HG03045 (cell line): ENCODE results near the gene NPR3.

ENCODE experiments used
- ATAC-seq: cut with Tn5 transposase; IDR thresholded peaks from one replicate; pipeline ENCODE4 v1.9.1; 2021; ENCODE audit warnings: mild to moderate bottlenecking, moderate library complexity; ENCODE audit not compliant: unreplicated experiment

Gene NPR3, protein sequence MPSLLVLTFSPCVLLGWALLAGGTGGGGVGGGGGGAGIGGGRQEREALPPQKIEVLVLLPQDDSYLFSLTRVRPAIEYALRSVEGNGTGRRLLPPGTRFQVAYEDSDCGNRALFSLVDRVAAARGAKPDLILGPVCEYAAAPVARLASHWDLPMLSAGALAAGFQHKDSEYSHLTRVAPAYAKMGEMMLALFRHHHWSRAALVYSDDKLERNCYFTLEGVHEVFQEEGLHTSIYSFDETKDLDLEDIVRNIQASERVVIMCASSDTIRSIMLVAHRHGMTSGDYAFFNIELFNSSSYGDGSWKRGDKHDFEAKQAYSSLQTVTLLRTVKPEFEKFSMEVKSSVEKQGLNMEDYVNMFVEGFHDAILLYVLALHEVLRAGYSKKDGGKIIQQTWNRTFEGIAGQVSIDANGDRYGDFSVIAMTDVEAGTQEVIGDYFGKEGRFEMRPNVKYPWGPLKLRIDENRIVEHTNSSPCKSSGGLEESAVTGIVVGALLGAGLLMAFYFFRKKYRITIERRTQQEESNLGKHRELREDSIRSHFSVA

DNA sequence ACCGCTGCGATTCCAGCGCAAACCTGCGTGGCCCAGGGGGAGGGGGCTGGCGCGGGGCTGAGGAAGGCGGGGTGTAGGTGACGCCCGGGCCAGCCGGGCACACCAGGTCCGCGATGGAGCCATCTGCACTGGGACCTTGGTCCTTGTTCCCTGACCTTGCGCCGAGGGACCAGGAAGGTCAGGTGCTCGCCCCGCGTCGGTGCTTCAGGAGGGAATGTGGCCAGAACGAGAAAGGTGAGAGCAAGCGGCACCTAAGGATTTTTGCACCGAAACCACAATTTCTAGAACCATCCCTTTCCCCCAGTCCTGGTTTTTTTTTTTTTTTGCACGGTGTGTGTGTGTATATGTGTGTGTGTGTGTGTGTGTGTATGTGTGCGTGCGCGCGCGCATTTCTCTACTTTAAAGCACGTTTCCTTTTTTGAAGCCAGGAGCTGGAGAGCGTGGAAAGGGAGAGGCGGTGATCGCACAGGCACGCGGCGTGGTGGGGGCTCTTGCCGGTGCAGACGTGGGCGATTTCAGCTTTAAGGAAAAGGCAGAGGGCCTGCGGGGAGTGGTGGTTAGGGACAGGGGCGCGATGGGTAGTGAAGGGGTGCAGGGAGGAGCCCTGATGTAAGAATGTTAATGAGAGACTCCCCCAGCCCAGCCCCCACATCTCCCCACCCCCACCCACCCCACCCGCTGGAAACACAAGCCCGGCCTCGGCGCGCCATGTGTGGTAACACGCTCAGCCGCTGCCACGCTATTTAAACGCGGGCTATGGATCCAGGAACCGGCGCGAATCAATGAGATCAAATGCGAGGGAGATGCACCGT lies at the start of gene NPR3:
TSS of gene NPR3 (plus strand) at position 772 of the 812 bp plus-strand sequence. CDS start 456 bp downstream, outside the sequence.
- no peak for ATAC-seq

GRCh38 chr5:32664523-32664922 lies 46.6 kb upstream of the NPR3 start:
- no peak for ATAC-seq

GRCh38 chr5:32668552-32668951 lies 42.6 kb upstream of the NPR3 start:
- ATAC-seq = no peak

DNA sequence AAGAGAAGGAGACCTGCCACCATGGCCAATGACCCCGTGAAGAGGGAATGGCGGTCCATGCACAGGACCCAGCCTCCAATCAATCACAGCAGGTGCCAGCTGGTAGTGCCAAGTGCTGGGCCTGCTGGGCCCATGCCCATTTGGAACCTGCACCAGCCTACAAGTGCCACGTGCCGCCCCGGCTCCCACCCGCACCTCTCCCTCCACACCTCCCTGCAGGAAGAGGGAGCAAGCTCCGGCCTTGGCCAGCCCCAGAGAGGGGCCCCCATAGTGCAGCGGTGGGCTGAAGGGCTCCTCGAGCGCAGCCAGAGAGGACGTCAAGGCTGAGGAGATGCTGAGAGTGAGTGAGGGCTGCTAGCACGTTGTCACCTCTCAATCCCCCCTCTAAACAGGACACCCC lies 37.8 kb upstream of the NPR3 start:
- ATAC-seq = no peak

GRCh38 chr5:32677023-32677422 lies 34.1 kb upstream of the NPR3 start:
- ATAC-seq = no peak

DNA sequence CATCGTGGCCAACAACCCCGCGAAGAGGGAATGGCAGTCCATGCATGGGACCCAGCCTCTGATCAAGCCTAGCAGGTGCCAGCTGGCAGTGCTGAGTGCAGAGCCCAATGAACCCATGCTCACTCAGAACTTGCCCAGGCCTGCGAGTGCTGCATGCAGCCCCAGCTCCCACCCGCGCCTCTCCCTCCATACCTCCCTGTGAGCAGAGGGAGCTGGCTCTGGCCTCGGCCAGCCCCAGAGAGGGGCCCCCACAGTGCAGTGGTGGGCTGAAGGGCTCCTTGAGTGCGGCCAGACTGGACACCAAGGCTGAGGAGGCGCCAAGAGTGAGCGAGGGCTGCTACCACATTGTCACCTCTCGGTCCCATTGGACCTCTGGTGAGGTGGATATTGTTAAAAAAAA lies 32.6 kb upstream of the NPR3 start:
- no peak for ATAC-seq

- no peak for ATAC-seq
Measured at GRCh38 chr5:32679218-32679617, 31.9 kb upstream of the NPR3 start.

DNA sequence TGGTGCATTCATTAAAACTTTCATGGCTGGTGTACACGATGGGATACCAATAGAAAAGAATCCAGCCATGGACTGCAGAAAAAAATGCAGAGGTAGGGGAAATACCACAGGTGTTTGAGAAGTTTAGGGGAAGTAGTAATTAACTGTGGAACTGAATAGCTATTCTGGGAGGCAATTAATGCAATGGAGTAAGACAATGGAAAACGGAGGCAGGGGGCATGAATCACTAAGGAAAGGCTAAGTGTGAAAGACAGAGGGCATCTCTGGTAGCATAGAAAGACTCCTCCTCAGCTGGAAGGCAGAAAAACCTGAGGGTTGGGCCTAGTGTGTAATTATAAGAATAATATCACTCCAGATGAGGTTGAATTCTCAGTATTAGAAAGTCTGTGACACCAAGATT lies 30.9 kb upstream of the NPR3 start:
- ATAC-seq = no peak

DNA sequence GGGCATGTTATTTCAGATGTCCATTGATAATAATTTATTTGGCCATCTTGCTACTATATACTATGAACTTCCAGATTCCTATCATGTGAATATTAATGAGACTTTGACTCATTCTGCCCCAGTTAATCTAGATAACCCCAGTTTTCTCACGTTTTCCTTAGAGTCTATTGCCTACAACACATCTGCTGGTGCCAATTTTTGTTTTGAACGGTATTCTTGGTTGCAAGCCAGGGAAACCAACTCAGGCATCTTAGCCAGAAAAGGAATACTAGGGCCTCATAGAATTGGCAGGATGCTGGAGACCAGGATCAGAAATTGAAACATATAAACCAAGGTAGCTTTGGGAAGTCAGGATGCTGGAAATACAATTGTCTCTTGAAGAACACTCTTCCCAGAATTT lies 28.0 kb upstream of the NPR3 start:
- ATAC-seq = no peak

GRCh38 chr5:32684260-32684659 lies 26.9 kb upstream of the NPR3 start:
- ATAC-seq = no peak

- no peak for ATAC-seq
Measured at GRCh38 chr5:32686799-32687498, 24.2 kb upstream of the NPR3 start.

- no peak for ATAC-seq
Measured at GRCh38 chr5:32687499-32687831, 23.7 kb upstream of the NPR3 start.

DNA sequence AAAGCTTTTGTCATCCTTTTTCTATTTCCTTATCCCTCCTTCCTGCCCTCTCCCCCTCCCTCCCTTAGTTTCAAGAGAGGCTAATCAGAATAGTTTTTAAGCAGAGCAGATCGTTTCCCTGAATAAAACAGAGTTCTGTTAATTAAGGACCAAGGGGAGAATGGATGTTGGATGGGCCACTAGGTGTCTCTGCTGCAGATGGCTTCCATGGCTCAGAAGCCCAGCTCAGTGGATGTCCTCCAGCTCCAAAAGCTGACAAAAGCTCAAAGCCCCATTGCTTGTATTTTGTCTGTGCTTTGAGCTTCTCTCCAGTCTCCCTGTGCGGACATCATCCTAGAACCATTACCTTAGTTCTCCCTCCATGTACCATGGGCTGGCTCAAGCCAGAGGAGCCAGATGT lies 21.0 kb upstream of the NPR3 start:
- ATAC-seq = no peak

- no peak for ATAC-seq
Measured at GRCh38 chr5:32690666-32691065, 20.5 kb upstream of the NPR3 start.

- ATAC-seq = no peak
Measured at GRCh38 chr5:32692036-32692746, 18.9 kb upstream of the NPR3 start.

GRCh38 chr5:32703957-32704356 lies 7.2 kb upstream of the NPR3 start:
- ATAC-seq = no peak

DNA sequence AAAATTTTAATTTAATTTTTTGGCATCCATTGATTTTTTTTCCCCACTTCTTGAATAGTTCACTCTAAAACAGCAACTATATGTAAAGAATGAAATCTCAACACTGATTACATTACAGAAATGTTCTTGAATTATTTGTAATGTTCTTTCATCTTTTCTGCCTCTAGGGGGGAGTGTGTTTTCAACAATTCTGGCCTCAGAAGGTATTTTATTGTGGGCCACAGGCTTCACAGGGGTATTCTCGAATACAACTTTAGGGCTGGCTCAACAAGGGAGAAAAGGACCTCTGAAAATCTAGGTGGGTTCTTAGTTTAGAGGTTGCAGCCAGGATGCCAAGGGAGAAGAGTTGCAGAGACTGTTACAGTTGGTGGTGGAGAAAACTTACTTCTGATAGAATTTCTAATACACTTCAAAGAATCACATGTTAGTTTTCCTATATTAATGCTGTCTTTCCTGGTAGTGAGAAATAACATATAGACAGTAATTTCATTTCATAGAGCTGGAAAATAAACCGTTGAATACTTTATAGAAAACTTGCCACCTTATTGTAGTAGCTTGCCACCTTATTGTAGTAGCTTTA lies 3.6 kb upstream of the NPR3 start:
- ATAC-seq = no peak

DNA sequence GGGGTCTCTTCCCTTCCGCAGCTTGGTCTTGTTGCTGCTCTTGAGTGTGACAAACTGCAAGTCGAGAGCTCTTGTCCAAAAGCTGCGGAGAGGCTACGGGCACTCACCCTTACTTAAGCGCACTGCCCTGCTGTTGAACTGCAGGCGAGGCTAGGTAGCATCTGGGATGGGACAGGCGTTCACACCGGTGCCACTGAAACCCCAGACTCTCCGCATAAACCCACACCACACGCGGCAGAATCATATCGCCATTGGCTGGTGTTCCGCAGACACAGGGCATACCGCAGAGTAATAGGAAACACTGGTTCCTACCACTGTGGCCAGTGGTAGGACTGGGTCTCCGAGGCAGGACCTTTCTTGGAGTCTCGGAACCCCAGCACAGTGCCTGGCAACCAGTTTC lies 2.2 kb upstream of the NPR3 start:
- no peak for ATAC-seq

- ATAC-seq = peak; percentile 58
Measured at GRCh38 chr5:32709750-32710549, 1.2 kb upstream of the NPR3 start.

DNA sequence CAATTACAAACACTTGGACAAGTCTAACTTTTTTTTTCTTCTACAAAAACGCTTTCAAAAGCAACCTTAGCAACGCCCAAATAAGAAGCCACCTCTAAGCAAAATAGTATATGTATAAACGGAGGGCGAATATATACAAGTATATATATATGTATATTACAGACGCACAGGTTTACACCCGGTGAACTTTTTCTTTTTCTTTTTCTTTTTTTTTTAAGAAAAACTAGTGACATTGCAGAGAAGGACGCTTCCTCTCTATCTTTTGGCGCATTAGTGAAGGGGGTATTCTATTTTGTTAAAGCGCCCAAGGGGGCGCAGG lies 200 bp downstream of the NPR3 start:
- ATAC-seq = no peak
